ENCODE data around the gene LIMS4. TPM values are rescaled to one million over a fixed set of nuclear protein-coding genes. Genes with fewer than 3 reads are reported as not detected.
A peak's percentile ranks its signal among the peaks of the same experiment; 100 is the strongest.
"Not testable (repeated sequence)": the region's sequence is repeated elsewhere in the genome, so short reads cannot be mapped to it uniquely, and the experiment has no call there.

LIMS4 gene
- total RNA-seq, 2 donors from 2014 or later, result 2.7 to 4.0 TPM

- DNase-seq; intact Hi-C loops (cut with DNase I); ATAC-seq: not testable (repeated sequence)
Measured at GRCh38 chr2:110456291-110457213, 16.1 kb downstream of the LIMS4 start.

DNA sequence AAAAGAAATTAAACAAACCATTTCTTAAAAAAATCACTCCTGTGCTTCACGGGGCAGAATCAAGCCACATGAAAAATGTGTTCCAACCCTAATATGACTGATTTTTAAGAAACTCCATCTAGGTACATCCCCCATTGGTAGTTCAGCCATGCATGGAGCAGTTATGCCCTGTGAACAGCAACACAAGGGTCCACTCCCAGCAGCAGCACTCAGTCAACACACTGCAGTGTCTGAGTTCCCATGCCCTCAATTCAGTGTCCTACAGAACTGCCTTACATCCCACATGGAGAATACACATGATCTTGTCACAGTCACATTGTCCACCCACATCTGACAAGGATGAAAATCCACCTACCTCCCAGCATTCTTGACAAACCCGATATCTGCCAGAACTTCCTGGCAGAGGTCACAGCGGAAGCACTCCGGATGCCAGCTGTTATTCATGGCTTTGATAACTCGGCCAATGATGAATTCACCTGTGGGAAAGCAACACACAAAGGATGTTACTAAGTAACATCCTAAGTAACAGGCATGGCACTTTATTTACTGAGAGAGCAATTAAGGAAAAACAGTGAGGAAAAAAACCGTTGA lies 17.4 kb downstream of the LIMS4 start:
- ATAC-seq; intact Hi-C loops (cut with DNase I); DNase-seq: not testable (repeated sequence)

DNA sequence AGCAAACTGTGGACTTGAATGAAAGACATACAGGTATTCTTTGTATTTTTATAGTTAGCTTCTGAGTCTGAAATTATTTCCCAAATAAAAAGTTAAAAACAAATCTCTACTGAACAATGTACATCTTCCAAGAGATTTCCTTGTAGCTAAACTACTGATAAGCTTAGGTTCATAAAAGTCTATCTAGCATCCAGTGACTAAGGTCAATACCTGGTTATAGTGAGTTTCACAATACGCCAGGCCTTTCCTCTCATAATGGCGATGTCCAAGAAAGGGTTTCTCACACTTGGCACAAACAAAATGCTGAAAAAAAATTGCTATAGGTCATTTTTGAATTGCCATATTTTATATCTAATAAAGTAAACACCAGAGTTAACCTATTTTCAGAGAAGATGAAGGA lies 21.7 kb downstream of the LIMS4 start:
- ATAC-seq; DNase-seq; intact Hi-C loops (cut with DNase I): not testable (repeated sequence)

- intact Hi-C loops (cut with DNase I); DNase-seq: not testable (repeated sequence)
- peak; percentile 76 to 87 for ATAC-seq
Measured at GRCh38 chr2:110449127-110449947, 23.3 kb downstream of the LIMS4 start.

DNA sequence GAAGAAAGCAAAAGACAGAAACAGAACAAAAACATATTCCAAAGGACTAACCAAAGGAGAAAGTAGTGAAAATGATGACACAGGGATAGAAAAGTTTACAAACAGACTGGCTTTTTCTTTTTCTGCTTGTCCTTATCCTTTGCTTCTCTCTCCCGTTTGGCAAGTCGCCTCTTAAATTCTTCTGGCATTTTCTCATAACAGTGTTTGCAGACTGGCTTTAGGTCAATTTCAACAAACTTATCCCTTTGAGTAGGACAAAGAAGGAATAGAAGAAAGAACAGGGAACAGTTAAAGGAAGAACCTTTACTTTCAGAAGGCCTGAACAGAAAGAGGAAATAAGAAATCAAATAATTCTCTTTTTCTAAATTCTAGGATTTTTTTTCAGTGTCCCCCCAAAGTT lies 26.0 kb downstream of the LIMS4 start:
- DNase-seq; intact Hi-C loops (cut with DNase I): not testable (repeated sequence)
- ATAC-seq, result peak; percentile 38 to 42

DNA sequence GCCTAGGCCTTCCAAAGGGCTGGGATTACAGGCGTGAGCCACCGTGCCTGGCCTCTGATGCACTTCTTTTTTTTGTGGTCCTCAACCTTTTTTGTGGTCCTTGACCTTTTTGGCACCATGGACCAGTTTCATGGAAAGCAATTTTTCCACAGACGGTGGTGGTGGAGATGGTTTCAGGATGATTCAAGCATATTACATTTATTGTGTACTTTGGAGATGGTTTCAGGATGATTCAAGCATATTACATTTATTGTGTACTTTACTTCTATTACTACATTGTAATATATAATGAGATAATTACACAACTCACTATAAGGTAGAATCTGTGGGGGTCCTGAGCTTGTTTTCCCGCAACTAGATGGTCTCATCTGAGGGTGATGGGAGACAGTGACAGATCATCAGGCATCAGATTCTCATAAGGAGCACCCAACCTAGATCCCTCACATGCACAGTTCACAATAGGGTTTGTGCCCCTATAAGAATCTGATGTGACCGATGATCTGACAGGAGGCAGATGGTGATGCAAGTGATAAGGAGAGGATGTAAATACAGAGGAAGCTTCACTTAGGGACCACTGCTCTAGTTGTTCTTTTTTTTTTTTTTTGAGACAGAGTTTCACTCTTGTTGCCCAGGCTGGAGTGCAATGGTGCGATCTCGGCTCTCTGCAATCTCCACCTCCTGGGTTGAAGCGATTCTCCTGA lies 29.2 kb downstream of the LIMS4 start:
- intact Hi-C loops (cut with DNase I); ATAC-seq: not testable (repeated sequence)

GRCh38 chr2:110441905-110442304 lies 30.7 kb downstream of the LIMS4 start:
- intact Hi-C loops (cut with DNase I); DNase-seq; ATAC-seq: not testable (repeated sequence)

More for the DNA sequence above, 29.2 kb downstream of the LIMS4 start:
- DNase-seq, result not testable (repeated sequence)

DNA sequence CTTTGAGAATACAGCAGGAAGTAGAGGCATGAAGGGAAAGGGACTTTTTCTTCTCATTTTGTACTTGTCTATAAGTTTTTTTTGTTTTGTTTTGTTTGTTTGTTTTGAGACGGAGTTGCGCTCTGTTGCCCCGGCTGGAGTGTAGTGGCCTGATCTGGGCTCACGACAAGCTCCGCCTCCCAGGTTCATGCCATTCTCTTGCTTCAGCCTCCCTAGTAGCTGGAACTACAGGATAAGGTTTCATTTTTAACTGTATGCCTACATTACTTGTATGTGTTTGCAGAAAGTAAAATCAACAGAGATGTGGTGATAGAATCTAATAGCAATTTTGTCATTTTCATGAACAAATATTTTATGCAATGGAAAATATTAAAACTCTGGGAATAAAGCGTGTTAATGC lies 38.1 kb downstream of the LIMS4 start:
- intact Hi-C loops (cut with DNase I); ATAC-seq; DNase-seq: not testable (repeated sequence)

DNA sequence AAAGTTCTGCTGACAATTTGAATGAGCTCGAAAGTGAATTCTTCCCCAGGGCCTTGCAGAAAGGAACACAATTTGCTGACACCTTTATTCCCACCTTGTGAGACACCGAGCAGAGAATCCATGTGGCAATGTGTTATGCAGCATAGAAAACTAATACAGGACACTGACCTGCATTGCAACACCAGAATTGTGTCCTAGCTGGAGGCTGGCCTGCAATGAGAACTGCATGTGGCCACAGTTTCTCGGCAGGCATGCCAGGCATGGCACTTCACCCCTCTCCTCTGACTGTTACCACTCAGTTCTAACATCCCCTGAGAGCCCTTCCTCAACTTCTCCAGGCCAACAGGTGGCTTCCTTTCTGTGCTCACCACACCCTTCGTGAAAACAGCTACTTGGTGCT lies 46.9 kb downstream of the LIMS4 start:
- DNase-seq; intact Hi-C loops (cut with DNase I); ATAC-seq: not testable (repeated sequence)

GRCh38 chr2:110424421-110424820 lies 48.2 kb downstream of the LIMS4 start:
- intact Hi-C loops (cut with DNase I); ATAC-seq: not testable (repeated sequence)
- peak; percentile 1 for DNase-seq

DNA sequence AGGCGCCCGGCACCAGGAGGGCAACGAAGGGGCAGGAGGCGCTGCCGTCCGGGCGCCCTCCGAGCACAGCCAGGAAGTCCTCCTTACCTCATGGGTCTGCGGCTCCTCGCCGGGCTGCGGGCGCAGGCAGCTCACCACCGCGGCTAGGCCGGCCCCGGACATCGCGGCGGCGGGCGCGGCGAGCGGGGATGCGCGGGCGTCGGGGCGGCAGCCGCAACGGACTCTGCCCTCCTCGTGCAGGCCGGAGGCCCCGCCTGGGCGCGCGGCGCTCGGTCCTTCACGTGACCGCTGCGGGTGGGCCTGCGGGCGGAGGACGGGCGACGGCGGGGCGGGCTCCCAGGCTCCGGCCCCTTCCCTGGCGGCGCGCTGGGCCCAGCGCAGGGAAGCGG lies 49.0 kb downstream of the LIMS4 start:
- intact Hi-C loops (cut with DNase I); DNase-seq: not testable (repeated sequence)
- peak; percentile 74 for ATAC-seq

GRCh38 chr2:110422852-110423573 lies 49.6 kb downstream of the LIMS4 start:
- DNase-seq; intact Hi-C loops (cut with DNase I): not testable (repeated sequence)
- peak; percentile 50 to 57 for ATAC-seq

GRCh38 chr2:110420641-110421354 lies 51.8 kb downstream of the LIMS4 start:
- peak; percentile 60 to 64 for ATAC-seq
- DNase-seq; intact Hi-C loops (cut with DNase I): not testable (repeated sequence)

DNA sequence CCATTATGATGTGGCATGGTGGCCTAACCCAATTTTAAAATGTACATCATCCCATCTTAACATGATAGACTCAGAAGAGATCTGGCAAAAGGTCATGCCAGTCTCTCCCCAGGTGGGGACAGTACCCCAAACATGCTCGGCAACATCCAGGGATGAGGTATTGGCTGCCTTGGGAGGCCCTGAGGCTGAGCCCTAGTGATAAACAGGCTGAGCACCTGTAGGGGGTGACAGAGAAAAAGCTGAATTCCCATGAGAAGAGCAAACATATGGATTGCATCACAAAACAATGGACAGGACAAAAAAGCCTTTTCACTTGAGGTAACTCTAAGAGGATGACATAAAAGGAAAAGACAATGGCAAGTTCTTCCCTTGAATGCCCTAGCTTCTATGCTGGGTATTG lies 65.5 kb downstream of the LIMS4 start:
- ATAC-seq; intact Hi-C loops (cut with DNase I): not testable (repeated sequence)

DNA sequence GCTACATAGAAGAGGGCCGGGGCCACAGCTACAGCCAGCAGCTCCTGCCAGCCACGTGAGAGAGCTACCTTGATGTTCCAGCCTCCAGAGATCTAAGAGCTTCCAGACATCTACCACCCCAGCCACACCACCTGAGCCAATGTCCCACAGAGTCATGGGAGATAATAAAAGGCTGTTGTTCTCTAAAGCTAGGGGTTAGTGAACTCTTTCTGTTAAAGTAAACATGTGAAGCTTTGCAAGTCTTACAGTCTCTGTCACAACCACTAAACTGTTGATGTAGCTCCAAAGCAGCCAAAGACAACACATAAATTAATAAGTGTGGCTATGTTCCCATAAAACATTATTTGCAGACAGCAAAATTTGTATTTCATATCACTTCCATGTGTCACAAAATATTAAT lies 67.6 kb downstream of the LIMS4 start:
- ATAC-seq; intact Hi-C loops (cut with DNase I); DNase-seq: not testable (repeated sequence)

More for the DNA sequence above, 65.5 kb downstream of the LIMS4 start:
- DNase-seq, result not testable (repeated sequence)

DNA sequence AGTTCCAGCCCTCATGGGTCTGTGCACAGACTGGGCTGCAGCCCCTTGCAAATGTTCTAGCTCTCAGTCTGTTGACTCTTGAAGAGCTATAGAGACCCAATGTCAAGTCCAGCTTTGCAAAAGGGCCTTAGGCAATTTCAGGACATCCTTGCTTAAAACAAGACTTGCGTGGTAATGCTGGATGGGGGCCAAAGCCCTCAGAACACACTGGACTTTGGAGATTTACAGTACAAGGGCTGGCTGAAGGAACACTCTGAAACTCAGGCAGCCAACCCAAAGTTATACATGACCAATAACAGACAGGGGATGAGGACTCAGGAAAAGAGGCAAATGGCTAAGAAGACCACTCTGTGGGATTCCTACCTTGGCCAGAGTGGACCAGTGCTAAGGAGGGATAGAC lies 68.4 kb downstream of the LIMS4 start:
- ATAC-seq, result peak in 1 of 2 donors; percentile 63
- DNase-seq; intact Hi-C loops (cut with DNase I): not testable (repeated sequence)

GRCh38 chr2:110401001-110401618 lies 71.5 kb downstream of the LIMS4 start:
- DNase-seq; intact Hi-C loops (cut with DNase I): not testable (repeated sequence)
- peak; percentile 70 to 83 for ATAC-seq

Measured in left cardiac atrium (tissue), 4 donors.